ENCODE data around the gene MLF1.

- TF ChIP-seq CTCF (conservative IDR thresholded peaks at IDR 0.05; ENCODE audit: low read length): no peak
- TF ChIP-seq EZH2phosphoT487 (IDR thresholded peaks at IDR 0.05; ENCODE audit: borderline replicate concordance): no peak
These were observed 1.2 kb downstream of the MLF1 start for GRCh38 chr3:158571969-158572765.
